H9 (cell line): Measurements from ENCODE around the gene ETNPPL. TPM values are rescaled to one million over a fixed set of nuclear protein-coding genes. Genes with fewer than 3 reads are reported as not detected.

Experiments used
- DNase-seq: peaks from one replicate; pipeline ENCODE4 v3.0.0-alpha.2; 2017
- H2AFZ ChIP-seq: one replicate; pipeline ENCODE4 v1.6.1; 2013; ENCODE audit warnings: mild to moderate bottlenecking, low read length, control low read depth, moderate library complexity
- H2AK5ac ChIP-seq: 2 replicates; pipeline ENCODE4 v1.6.1; 2013; ENCODE audit warnings: low read length, control low read depth, mixed read lengths; ENCODE audit not compliant: insufficient read length
- H2BK120ac ChIP-seq: one replicate; pipeline ENCODE4 v1.6.1; 2013; ENCODE audit warnings: low read depth, mild to moderate bottlenecking, low read length, control low read depth, inconsistent platforms; ENCODE audit not compliant: poor library complexity, severe bottlenecking
- H2BK12ac ChIP-seq: 2 replicates; pipeline ENCODE4 v1.6.1; 2013; ENCODE audit warnings: low read length, control low read depth, mixed read lengths, low read depth; ENCODE audit not compliant: insufficient read length
- H2BK15ac ChIP-seq: 2 replicates; pipeline ENCODE4 v1.6.1; 2013; ENCODE audit warnings: low read depth, low read length, control low read depth
- H2BK20ac ChIP-seq: one replicate; pipeline ENCODE4 v1.6.1; 2013; ENCODE audit warnings: low read depth, mild to moderate bottlenecking, low read length, control low read depth, inconsistent platforms; ENCODE audit not compliant: poor library complexity, severe bottlenecking
- H2BK5ac ChIP-seq: 2 replicates; pipeline ENCODE4 v1.6.1; 2013; ENCODE audit warnings: low read length, control low read depth, mixed read lengths; ENCODE audit not compliant: insufficient read length
- H3K14ac ChIP-seq: 2 replicates; pipeline ENCODE4 v1.6.1; 2013; ENCODE audit warnings: low read length, control low read depth; ENCODE audit not compliant: insufficient read depth
- H3K18ac ChIP-seq: 2 replicates; pipeline ENCODE4 v1.6.1; 2013; ENCODE audit warnings: low read depth, mild to moderate bottlenecking, mixed read lengths, low read length, control low read depth; ENCODE audit not compliant: insufficient read length
- H3K23ac ChIP-seq: 2 replicates; pipeline ENCODE4 v1.6.1; 2013; ENCODE audit warnings: low read length, control low read depth, mixed read lengths, low read depth; ENCODE audit not compliant: insufficient read length
- H3K23me2 ChIP-seq: 2 replicates; pipeline ENCODE4 v1.6.1; 2013; ENCODE audit warnings: low read depth, mild to moderate bottlenecking, mixed read lengths, low read length, control low read depth; ENCODE audit not compliant: insufficient read length, poor library complexity, severe bottlenecking
- H3K27ac ChIP-seq: 2 replicates; pipeline ENCODE4 v1.5.1; 2013; ENCODE audit warnings: low read length, control low read depth, mixed read lengths, low read depth; ENCODE audit not compliant: insufficient read length
- H3K27me3 ChIP-seq: 2 replicates; pipeline ENCODE4 v1.6.1; 2013; ENCODE audit warnings: low read length, control low read depth, inconsistent platforms; ENCODE audit not compliant: insufficient read depth
- H3K4ac ChIP-seq: 2 replicates; pipeline ENCODE4 v1.6.1; 2013; ENCODE audit warnings: low read depth, mild to moderate bottlenecking, control low read depth, inconsistent platforms, low read length, moderate library complexity
- H3K4me1 ChIP-seq: 2 replicates; pipeline ENCODE4 v1.6.1; 2013; ENCODE audit warnings: low read length, control low read depth, inconsistent platforms; ENCODE audit not compliant: insufficient read depth
- H3K4me2 ChIP-seq: 2 replicates; pipeline ENCODE4 v1.6.1; 2013; ENCODE audit warnings: low read length, control low read depth, mixed read lengths; ENCODE audit not compliant: insufficient read length, insufficient read depth
- H3K56ac ChIP-seq: 2 replicates; pipeline ENCODE4 v1.6.1; 2013; ENCODE audit warnings: low read depth, mild to moderate bottlenecking, mixed read lengths, low read length, control low read depth; ENCODE audit not compliant: insufficient read length
- H3K79me1 ChIP-seq: 2 replicates; pipeline ENCODE4 v1.6.1; 2013; ENCODE audit warnings: low read depth, mild to moderate bottlenecking, moderate library complexity, low read length, control low read depth, inconsistent platforms; ENCODE audit not compliant: insufficient read depth, poor library complexity, severe bottlenecking
- H3K79me2 ChIP-seq: 2 replicates; pipeline ENCODE4 v1.6.1; 2013; ENCODE audit warnings: low read length, control low read depth, inconsistent platforms; ENCODE audit not compliant: insufficient read depth
- H3K9ac ChIP-seq: 2 replicates; pipeline ENCODE4 v1.6.1; 2013; ENCODE audit warnings: low read length, control low read depth, mixed read lengths; ENCODE audit not compliant: insufficient read length; ENCODE audit errors: extremely low read depth
- H3K9me3 ChIP-seq: one replicate; pipeline ENCODE4 v1.6.1; 2013; ENCODE audit warnings: low read depth, low read length, inconsistent platforms; ENCODE audit not compliant: control insufficient read depth
- H3T11ph ChIP-seq: one replicate; pipeline ENCODE4 v1.6.1; 2013; ENCODE audit warnings: mild to moderate bottlenecking, low read length, control low read depth, inconsistent platforms
- H4K20me1 ChIP-seq: one replicate; pipeline ENCODE4 v1.6.1; 2013; ENCODE audit not compliant: control insufficient read depth, insufficient read length, insufficient read depth
- H4K5ac ChIP-seq: 2 replicates; pipeline ENCODE4 v1.6.1; 2013; ENCODE audit warnings: low read depth, mild to moderate bottlenecking, mixed read lengths, low read length, control low read depth; ENCODE audit not compliant: insufficient read length
- H4K8ac ChIP-seq: replicated peaks from 2 replicates; pipeline ENCODE4 v1.6.1; 2013; ENCODE audit warnings: low read length, control low read depth, mixed read lengths, low read depth; ENCODE audit not compliant: insufficient read length
- H4K91ac ChIP-seq: 2 replicates; pipeline ENCODE4 v1.6.1; 2013; ENCODE audit warnings: low read depth, mild to moderate bottlenecking, moderate library complexity, mixed read lengths, low read length, control low read depth; ENCODE audit not compliant: insufficient read length
- H3K27ac Mint-ChIP-seq, 3 experiments: 2 replicates in 2 of 3; 3 replicates in 1 of 3; pipeline ENCODE4 v1.8.0; 2020 to 2021; ENCODE audit warnings: mixed read lengths in 3 of 3, mild to moderate bottlenecking in 1 of 3, moderate library complexity in 1 of 3
- H3K27me3 Mint-ChIP-seq: 2 replicates; pipeline ENCODE4 v1.8.0; 2021; ENCODE audit warnings: low read depth, mild to moderate bottlenecking, moderate library complexity, mixed read lengths
- H3K36me3 Mint-ChIP-seq, 3 experiments: 2 replicates in 2 of 3; 3 replicates in 1 of 3; pipeline ENCODE4 v1.8.0; 2020 to 2021; ENCODE audit warnings: low read depth in 3 of 3, mixed read lengths in 3 of 3; ENCODE audit not compliant: insufficient read depth in 1 of 3
- H3K4me1 Mint-ChIP-seq, 2 experiments: 2 replicates each; pipeline ENCODE4 v1.8.0; 2020; ENCODE audit warnings: mixed read lengths in 2 of 2
- H3K4me3 Mint-ChIP-seq, 2 experiments: 2 replicates in 1 of 2; 3 replicates in 1 of 2; pipeline ENCODE4 v1.8.0; 2020 to 2021; ENCODE audit warnings: mild to moderate bottlenecking in 2 of 2, mixed read lengths in 2 of 2, moderate library complexity in 1 of 2
- H3K9me3 Mint-ChIP-seq, 2 experiments: 2 replicates in 1 of 2; 3 replicates in 1 of 2; pipeline ENCODE4 v1.8.0; 2020; ENCODE audit warnings: mild to moderate bottlenecking in 2 of 2, mixed read lengths in 2 of 2, moderate library complexity in 1 of 2
- WGBS: extraction: QIAGEN DNeasy Blood & Tissue Kit; methylation state at CpG from one replicate; pipeline ENCODE4 v1.1.7; 2013; ENCODE audit warnings: missing lambda C conversion rate, low lambda C conversion rate, mixed read lengths; ENCODE audit not compliant: insufficient read length; ENCODE audit errors: extremely low coverage; 5-methylcytosine and 5-hydroxymethylcytosine counted together
- total RNA-seq: library from RNA; stranded (reverse); gene quantifications from 2 replicates; pipeline ENCODE4 v1.2.1, GENCODE V29; 2021
- TF ChIP-seq, protein P1 (sequence below): fragments of 200-600 bp; sonication (generic); conservative IDR thresholded peaks from 3 replicates; pipeline ENCODE4 v1.8.0; 2021; ENCODE audit warnings: antibody characterized with exemption, mild to moderate bottlenecking

Gene ETNPPL
- total RNA-seq, 1 experiment from 2014 or later = 1.3 TPM

DNA sequence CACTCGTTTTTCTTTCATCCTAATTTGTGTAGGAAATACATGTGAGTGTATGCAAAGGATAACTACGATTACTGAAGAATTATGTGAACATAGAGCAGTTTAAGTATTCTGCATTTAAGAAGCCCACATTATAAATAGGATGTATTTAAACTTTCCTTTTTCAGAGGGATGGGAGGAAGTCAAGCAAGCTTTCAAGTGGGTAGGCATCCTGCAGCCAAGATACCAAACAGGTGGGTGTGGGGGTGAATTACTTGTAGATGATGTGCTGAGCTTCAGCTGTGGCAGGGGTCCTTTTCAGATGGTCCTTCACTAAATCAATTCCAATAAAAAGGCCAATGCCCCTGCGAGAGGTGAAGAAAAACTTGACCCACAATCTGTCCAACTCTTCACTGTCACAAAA lies 16.3 kb downstream of the ETNPPL start:
- no CpG with 5 or more reads among the region's 3 CpGs for WGBS
- H3K9me3 ChIP-seq = no peaks in the 10 kb centered on the region
- no peaks in the 10 kb centered on the region for H3K9me3 Mint-ChIP-seq
- no peaks in the 10 kb centered on the region for H3K4me1 ChIP-seq
- H3K4me1 Mint-ChIP-seq = no peaks in the 10 kb centered on the region
- H3K9ac ChIP-seq = no peak overlapping the region
- no peaks in the 10 kb centered on the region for H3K79me2 ChIP-seq
- no peaks in the 10 kb centered on the region for H3K36me3 Mint-ChIP-seq
- no peak overlapping the region for H4K8ac ChIP-seq
- no peak overlapping the region for H2BK20ac ChIP-seq
- H3T11ph ChIP-seq = no peak overlapping the region
- no peak overlapping the region for H2BK15ac ChIP-seq
- no peaks in the 10 kb centered on the region for H3K27me3 Mint-ChIP-seq
- no peak overlapping the region for H4K91ac ChIP-seq
- DNase-seq = no peak
- no peak overlapping the region for H3K23ac ChIP-seq
- H3K14ac ChIP-seq = no peak overlapping the region
- no peak overlapping the region for H2BK120ac ChIP-seq
- H3K27ac ChIP-seq = no peak overlapping the region
- H4K20me1 ChIP-seq = no peaks in the 10 kb centered on the region
- no peak overlapping the region for H3K56ac ChIP-seq
- TF ChIP-seq, protein P1, sequence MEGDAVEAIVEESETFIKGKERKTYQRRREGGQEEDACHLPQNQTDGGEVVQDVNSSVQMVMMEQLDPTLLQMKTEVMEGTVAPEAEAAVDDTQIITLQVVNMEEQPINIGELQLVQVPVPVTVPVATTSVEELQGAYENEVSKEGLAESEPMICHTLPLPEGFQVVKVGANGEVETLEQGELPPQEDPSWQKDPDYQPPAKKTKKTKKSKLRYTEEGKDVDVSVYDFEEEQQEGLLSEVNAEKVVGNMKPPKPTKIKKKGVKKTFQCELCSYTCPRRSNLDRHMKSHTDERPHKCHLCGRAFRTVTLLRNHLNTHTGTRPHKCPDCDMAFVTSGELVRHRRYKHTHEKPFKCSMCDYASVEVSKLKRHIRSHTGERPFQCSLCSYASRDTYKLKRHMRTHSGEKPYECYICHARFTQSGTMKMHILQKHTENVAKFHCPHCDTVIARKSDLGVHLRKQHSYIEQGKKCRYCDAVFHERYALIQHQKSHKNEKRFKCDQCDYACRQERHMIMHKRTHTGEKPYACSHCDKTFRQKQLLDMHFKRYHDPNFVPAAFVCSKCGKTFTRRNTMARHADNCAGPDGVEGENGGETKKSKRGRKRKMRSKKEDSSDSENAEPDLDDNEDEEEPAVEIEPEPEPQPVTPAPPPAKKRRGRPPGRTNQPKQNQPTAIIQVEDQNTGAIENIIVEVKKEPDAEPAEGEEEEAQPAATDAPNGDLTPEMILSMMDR = no peak
- no peaks in the 10 kb centered on the region for H3K79me1 ChIP-seq
- no peaks in the 10 kb centered on the region for H3K27me3 ChIP-seq
- no peak overlapping the region for H2BK12ac ChIP-seq
- no peak overlapping the region for H3K18ac ChIP-seq
- no peak overlapping the region for H2BK5ac ChIP-seq
- no peak overlapping the region for H2AK5ac ChIP-seq
- no peaks in the 10 kb centered on the region for H3K23me2 ChIP-seq
- H2AFZ ChIP-seq = no peak overlapping the region
- no peak overlapping the region for H3K27ac Mint-ChIP-seq
- H3K4me2 ChIP-seq = no peak overlapping the region
- H3K4ac ChIP-seq = no peak overlapping the region
- no peak overlapping the region for H4K5ac ChIP-seq
- no peak overlapping the region for H3K4me3 Mint-ChIP-seq
